IMR-90 (cell line): ENCODE data around the gene LRIT1. TPM values are rescaled to one million over a fixed set of nuclear protein-coding genes. Genes with fewer than 3 reads are reported as not detected.

ENCODE experiments used
- ATAC-seq: fragments of 200-7000 bp; cut with Tn5 transposase; 2 replicates; pipeline ENCODE4 v1.9.1; 2020; ENCODE audit warnings: low read depth, mild to moderate bottlenecking, moderate library complexity
- BruUV-seq: library from RNA; stranded (reverse); fragments of 400-500 nt; replicated peaks from 2 replicates; lab custom pipeline; 2021; lab: Mats Ljungman, UMichigan
- CTCF ChIA-PET: fragments of 300-600 bp; formaldehyde crosslinking; extraction: SDS; loops from one replicate; lab custom pipeline; 2021; ENCODE audit warnings: antibody characterized with exemption; lab: Yijun Ruan, JAX
- POLR2A ChIA-PET: fragments of 300-600 bp; sonication (Branson Sonifier 250); formaldehyde crosslinking; loops from one replicate; lab custom pipeline; 2022; ENCODE audit warnings: antibody characterized with exemption; ENCODE audit not compliant: unreplicated experiment; lab: Charles Lee
- DNase-seq: peaks from one replicate; pipeline ENCODE4 v3.0.0; 2013
- H2AFZ ChIP-seq: replicated peaks from 2 replicates; pipeline ENCODE3; 2013; ENCODE audit warnings: low read length, mild to moderate bottlenecking; ENCODE audit not compliant: poor library complexity
- H2AK5ac ChIP-seq: 2 replicates; pipeline ENCODE4 v1.6.1; 2013; ENCODE audit warnings: low read depth, low read length, inconsistent platforms
- H2AK9ac ChIP-seq: replicated peaks from 2 replicates; pipeline ENCODE3; 2013; ENCODE audit warnings: mild to moderate bottlenecking, low read depth, low read length, moderate library complexity; ENCODE audit not compliant: poor library complexity
- H2BK120ac ChIP-seq: 2 replicates; pipeline ENCODE4 v1.6.1; 2013; ENCODE audit warnings: low read depth, low read length, inconsistent platforms
- H2BK15ac ChIP-seq: 3 replicates; pipeline ENCODE4 v1.6.1; 2013; ENCODE audit warnings: low read depth, low read length, inconsistent platforms
- H2BK20ac ChIP-seq: 2 replicates; pipeline ENCODE4 v1.6.1; 2013; ENCODE audit warnings: low read depth, mild to moderate bottlenecking, inconsistent platforms, low read length, moderate library complexity
- H2BK5ac ChIP-seq: 2 replicates; pipeline ENCODE4 v1.6.1; 2013; ENCODE audit warnings: mild to moderate bottlenecking, low read depth, low read length, inconsistent platforms; ENCODE audit not compliant: poor library complexity, severe bottlenecking
- H3K14ac ChIP-seq: replicated peaks from 2 replicates; pipeline ENCODE4 v1.6.1; 2013; ENCODE audit warnings: low read depth, low read length, inconsistent platforms
- H3K18ac ChIP-seq: 2 replicates; pipeline ENCODE4 v1.6.1; 2013; ENCODE audit warnings: low read depth, low read length, control low read depth
- H3K23ac ChIP-seq: 2 replicates; pipeline ENCODE4 v1.6.1; 2013; ENCODE audit warnings: low read depth, low read length, inconsistent platforms
- H3K27ac ChIP-seq: 2 replicates; pipeline ENCODE4 v1.5.1; 2013; ENCODE audit warnings: mild to moderate bottlenecking, control low read depth, low read length; ENCODE audit not compliant: insufficient read depth
- H3K27me3 ChIP-seq: 2 replicates; pipeline ENCODE4 v1.6.1; 2013; ENCODE audit warnings: low read length; ENCODE audit not compliant: control insufficient read depth, insufficient read depth
- H3K36me3 ChIP-seq: 2 replicates; pipeline ENCODE4 v1.6.1; 2013; ENCODE audit warnings: low read length, mixed read lengths; ENCODE audit not compliant: control insufficient read depth, insufficient read depth
- H3K4ac ChIP-seq: 2 replicates; pipeline ENCODE4 v1.6.1; 2013; ENCODE audit warnings: low read depth, low read length, inconsistent platforms
- H3K4me1 ChIP-seq: 2 replicates; pipeline ENCODE4 v1.6.1; 2013; ENCODE audit warnings: low read length, mixed read lengths; ENCODE audit not compliant: control insufficient read depth, insufficient read depth
- H3K4me2 ChIP-seq: 2 replicates; pipeline ENCODE4 v1.6.1; 2013; ENCODE audit warnings: low read depth, mild to moderate bottlenecking, control low read depth, low read length, moderate library complexity
- H3K4me3 ChIP-seq: 2 replicates; pipeline ENCODE4 v1.5.1; 2013; ENCODE audit warnings: low read depth, mild to moderate bottlenecking, control low read depth, low read length, moderate library complexity; ENCODE audit not compliant: insufficient read depth
- H3K56ac ChIP-seq: 2 replicates; pipeline ENCODE4 v1.6.1; 2013; ENCODE audit warnings: low read length, inconsistent platforms; ENCODE audit not compliant: insufficient read depth; ENCODE audit errors: extremely low read depth
- H3K79me1 ChIP-seq, 2 experiments: 2 replicates each; pipeline ENCODE4 v1.6.1; 2013; ENCODE audit warnings: low read length in 2 of 2, inconsistent platforms in 1 of 2, low read depth in 1 of 2
- H3K9ac ChIP-seq: 2 replicates; pipeline ENCODE4 v1.6.1; 2013; ENCODE audit warnings: low read depth, low read length, control low read depth
- H3K9me1 ChIP-seq: 2 replicates; pipeline ENCODE4 v1.6.1; 2013; ENCODE audit warnings: low read length, inconsistent platforms; ENCODE audit not compliant: insufficient read depth
- H3K9me3 ChIP-seq: 2 replicates; pipeline ENCODE4 v1.6.1; 2013; ENCODE audit warnings: low read length; ENCODE audit not compliant: control insufficient read depth, insufficient read depth
- H4K20me1 ChIP-seq: 2 replicates; pipeline ENCODE4 v1.6.1; 2013; ENCODE audit warnings: low read length, inconsistent platforms; ENCODE audit not compliant: insufficient read depth
- H4K5ac ChIP-seq: 2 replicates; pipeline ENCODE4 v1.6.1; 2013; ENCODE audit warnings: mild to moderate bottlenecking, low read depth, low read length, control low read depth
- H4K8ac ChIP-seq, 2 experiments: 2 replicates each; pipeline ENCODE4 v1.6.1; 2013; ENCODE audit warnings: low read depth in 2 of 2, low read length in 2 of 2, control low read depth in 1 of 2, inconsistent platforms in 1 of 2
- H4K91ac ChIP-seq: 2 replicates; pipeline ENCODE4 v1.6.1; 2013; ENCODE audit warnings: low read depth, low read length, inconsistent platforms; ENCODE audit not compliant: insufficient read depth
- BHLHE40 ChIP-seq: fragments of 150-350 bp; IDR thresholded peaks from 2 replicates; pipeline ENCODE4 v1.6.1; 2016; ENCODE audit warnings: mild to moderate bottlenecking, low read depth, low read length
- CEBPB ChIP-seq: IDR thresholded peaks from 2 replicates; pipeline ENCODE4 v1.6.1; 2012; ENCODE audit warnings: low read depth, low read length, improper control_type of control experiment
- CHD1 ChIP-seq: IDR thresholded peaks from 2 replicates; pipeline ENCODE4 v1.6.1; 2012; ENCODE audit warnings: low read depth, low read length, improper control_type of control experiment
- FOS ChIP-seq: fragments of 150-350 bp; IDR thresholded peaks from 2 replicates; pipeline ENCODE4 v1.6.1; 2016; ENCODE audit warnings: low read depth, low read length
- MAFK ChIP-seq: IDR thresholded peaks from 2 replicates; pipeline ENCODE4 v1.6.1; 2012; ENCODE audit warnings: low read depth, low read length, improper control_type of control experiment
- MXI1 ChIP-seq: IDR thresholded peaks from 2 replicates; pipeline ENCODE4 v1.6.1; 2012; ENCODE audit warnings: low read depth, mild to moderate bottlenecking, low read length, moderate library complexity, borderline replicate concordance
- NFE2L2 ChIP-seq: fragments of 150-350 bp; IDR thresholded peaks from 2 replicates; pipeline ENCODE4 v1.6.1; 2016; ENCODE audit warnings: low read depth, mild to moderate bottlenecking, low read length
- RFX5 ChIP-seq: IDR thresholded peaks from 2 replicates; pipeline ENCODE4 v1.8.0; 2012; ENCODE audit warnings: low read depth, mild to moderate bottlenecking, low read length, moderate library complexity
- SMC3 ChIP-seq: fragments of 150-350 bp; IDR thresholded peaks from 2 replicates; pipeline ENCODE4 v1.6.1; 2016; ENCODE audit warnings: low read depth, mild to moderate bottlenecking, antibody characterized with exemption, low read length, moderate library complexity
- WGBS, 2 experiments: methylation state at CpG; one replicate each; pipeline versions ENCODE4 v1.1.5 to v1.1.7; 2013; ENCODE audit warnings: missing lambda C conversion rate in 2 of 2; ENCODE audit not compliant: insufficient read length in 1 of 2; ENCODE audit errors: extremely low coverage in 2 of 2; 5-methylcytosine and 5-hydroxymethylcytosine counted together
- dilution Hi-C: fragments of 300-500 bp; cut with HindIII; formaldehyde crosslinking; loops from one replicate; pipeline ENCODE4 v1.14.3; 2018; ENCODE audit warnings: low sequenced_read_pairs; ENCODE audit not compliant: unreplicated experiment
- in situ Hi-C: fragments of 300-500 bp; cut with MboI; formaldehyde crosslinking; loops from 3 replicates; pipeline ENCODE4 v1.14.3; 2019; ENCODE audit warnings: low sequenced_read_pairs, inconsistent platforms, mixed read lengths
- intact Hi-C: fragments of 100-400 bp; cut with micrococcal nuclease; formaldehyde crosslinking; loops from 2 replicates; pipeline ENCODE4 v1.10.0; 2022
- polyA plus RNA-seq, 3 experiments: library from polyadenylated mRNA; depleted of rRNA; stranded (reverse); fragments of >200 nt; gene quantifications; 2 replicates each; pipeline ENCODE4 v1.2.3, GENCODE V29; 2012; ENCODE audit warnings: low replicate concordance in 1 of 3
- total RNA-seq: library from RNA; depleted of rRNA; stranded (reverse); fragments of >200 nt; gene quantifications from 2 replicates; pipeline ENCODE4 v1.2.3, GENCODE V29; 2012
- TF ChIP-seq, protein P1 (sequence below): fragments of 150-350 bp; IDR thresholded peaks from 2 replicates; pipeline ENCODE4 v1.6.1; 2016; ENCODE audit warnings: low read depth, mild to moderate bottlenecking, low read length, moderate library complexity, borderline replicate concordance
- TF ChIP-seq, protein P2 (sequence below): fragments of 150-350 bp; IDR thresholded peaks from 2 replicates; pipeline ENCODE4 v1.6.1; 2017; ENCODE audit warnings: mild to moderate bottlenecking, antibody characterized with exemption, low read length, low read depth

The LRIT1 gene
- total and polyA plus RNA-seq, 2 of the 4 experiments (the other 2 are of a cell fraction) = not detected

DNA sequence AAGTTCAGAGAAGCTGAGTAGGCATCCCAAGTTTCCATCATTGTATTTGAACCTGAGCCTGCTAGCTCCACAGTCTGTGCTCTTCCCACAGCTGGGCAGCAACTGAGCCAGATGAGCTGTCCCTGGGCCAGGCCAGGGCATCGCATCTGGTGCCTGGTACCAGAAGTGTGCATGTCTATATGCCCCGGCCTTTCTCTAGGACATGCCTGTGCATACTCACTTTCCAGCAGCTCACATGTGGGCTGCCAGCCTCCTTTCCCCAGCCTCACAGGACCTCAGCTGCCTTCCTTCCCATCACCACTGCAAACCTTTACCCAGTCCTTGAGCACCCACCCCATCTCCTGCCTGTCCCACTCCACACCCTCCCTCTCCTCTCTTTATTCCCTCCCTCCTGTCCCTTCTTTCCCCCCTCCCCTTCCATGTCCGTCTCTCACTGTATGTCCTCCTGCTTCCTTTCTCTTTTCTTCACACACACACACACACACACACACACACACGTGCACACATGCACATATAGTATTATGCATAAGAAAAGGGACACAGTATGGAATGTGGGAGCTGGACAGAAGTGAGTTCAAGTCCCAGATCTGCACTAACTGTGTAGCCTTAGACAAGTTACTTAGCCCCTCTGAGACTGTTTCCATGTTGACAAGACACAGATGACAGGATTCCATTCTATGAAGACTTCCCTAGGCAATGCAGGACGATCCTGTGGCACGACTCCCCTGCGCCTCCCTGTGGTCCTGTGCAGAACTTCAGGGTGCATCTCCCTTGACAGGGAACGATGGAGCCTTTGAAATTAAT is 36.1 kb downstream of the LRIT1 start (continued):
- TF ChIP-seq CEBPB = no peak

DNA sequence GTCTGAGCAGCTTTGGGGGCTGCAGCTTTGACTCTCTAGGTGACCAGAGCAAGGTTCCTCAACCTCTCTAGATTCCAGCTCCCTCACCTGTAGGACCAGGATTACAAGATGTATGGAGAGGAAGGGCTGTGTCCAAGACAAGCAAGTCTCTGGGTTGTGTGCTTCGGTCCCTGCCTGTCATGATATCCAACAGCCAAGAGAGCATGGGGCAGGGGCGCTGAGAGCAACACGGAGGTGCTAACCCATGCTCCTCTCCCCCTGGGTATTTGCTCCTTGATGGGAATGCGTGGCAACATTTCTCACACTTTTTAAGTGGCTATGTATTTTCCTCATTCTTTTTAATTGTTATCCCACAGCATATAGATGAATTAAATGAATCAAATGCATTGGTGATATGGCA is 36.7 kb downstream of the LRIT1 start:
- Histone ChIP-seq H3K18ac (no peak overlapping the region), H4K5ac (no peak overlapping the region), H3K9me1 (no peaks in the 10 kb centered on the region), H3K14ac (no peak overlapping the region), H3K79me1 (no peaks in the 10 kb centered on the region), H4K91ac (no peak overlapping the region), H3K23ac (no peak overlapping the region), H2AK9ac (no peak overlapping the region), H4K8ac (no peak overlapping the region), H2BK15ac (no peak overlapping the region), H3K9me3 (no peaks in the 10 kb centered on the region), H3K4ac (no peak overlapping the region), H2AK5ac (no peak overlapping the region), H2BK20ac (no peak overlapping the region), H2AFZ (peak overlapping the region; percentile 45), H2BK5ac (no peak overlapping the region), H3K9ac (no peak overlapping the region), H3K27me3 (peaks cover 5% of the 10 kb centered on the region), H3K4me1 (no peaks in the 10 kb centered on the region), H2BK120ac (no peak overlapping the region), H3K56ac (no peak overlapping the region), H4K20me1 (no peaks in the 10 kb centered on the region), H3K4me3 (no peak overlapping the region), H3K27ac (no peak overlapping the region), H3K36me3 (no peaks in the 10 kb centered on the region), H3K4me2 (no peak overlapping the region)
- no CpG with 5 or more reads among the region's 4 CpGs for WGBS, 2 experiments
- TF ChIP-seq, protein P1, sequence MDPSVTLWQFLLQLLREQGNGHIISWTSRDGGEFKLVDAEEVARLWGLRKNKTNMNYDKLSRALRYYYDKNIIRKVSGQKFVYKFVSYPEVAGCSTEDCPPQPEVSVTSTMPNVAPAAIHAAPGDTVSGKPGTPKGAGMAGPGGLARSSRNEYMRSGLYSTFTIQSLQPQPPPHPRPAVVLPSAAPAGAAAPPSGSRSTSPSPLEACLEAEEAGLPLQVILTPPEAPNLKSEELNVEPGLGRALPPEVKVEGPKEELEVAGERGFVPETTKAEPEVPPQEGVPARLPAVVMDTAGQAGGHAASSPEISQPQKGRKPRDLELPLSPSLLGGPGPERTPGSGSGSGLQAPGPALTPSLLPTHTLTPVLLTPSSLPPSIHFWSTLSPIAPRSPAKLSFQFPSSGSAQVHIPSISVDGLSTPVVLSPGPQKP = no peak
- TF ChIP-seq, protein P2, sequence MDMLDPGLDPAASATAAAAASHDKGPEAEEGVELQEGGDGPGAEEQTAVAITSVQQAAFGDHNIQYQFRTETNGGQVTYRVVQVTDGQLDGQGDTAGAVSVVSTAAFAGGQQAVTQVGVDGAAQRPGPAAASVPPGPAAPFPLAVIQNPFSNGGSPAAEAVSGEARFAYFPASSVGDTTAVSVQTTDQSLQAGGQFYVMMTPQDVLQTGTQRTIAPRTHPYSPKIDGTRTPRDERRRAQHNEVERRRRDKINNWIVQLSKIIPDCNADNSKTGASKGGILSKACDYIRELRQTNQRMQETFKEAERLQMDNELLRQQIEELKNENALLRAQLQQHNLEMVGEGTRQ = no peak
- TF ChIP-seq FOS (no peak), MAFK (no peak), CHD1 (no peak), MXI1 (no peak), CEBPB (no peak), NFE2L2 (no peak), RFX5 (no peak), SMC3 (no peak), BHLHE40 (no peak)
- DNase-seq = no peak
- POLR2A ChIA-PET = no interaction called here
- in situ Hi-C loops = no loop called here
- CTCF ChIA-PET = interaction anchor here (0.6 kb wide), 1 partner anchor 22 kb away, joined by 6 read pairs; no protein-coding TSS in a partner anchor
- ATAC-seq = no peak
- BruUV-seq = no TSS peak
- intact Hi-C loops = loop anchor here (5.0 kb wide), 1 partner anchor 57 kb away; no protein-coding TSS in a partner anchor
- dilution Hi-C loops = no loop called here
